Calu3 (cell line): ENCODE results near the gene FLT3LG. TPM values are rescaled to one million over a fixed set of nuclear protein-coding genes. Genes with fewer than 3 reads are reported as not detected.

Experiments used
- BruUV-seq: library from RNA; stranded (reverse); fragments of 400-500 nt; replicated peaks from 2 replicates; lab custom pipeline; 2021; lab: Mats Ljungman, UMichigan
- CTCF ChIA-PET: fragments of 300-600 bp; sonication (Branson Sonifier 250); formaldehyde crosslinking; loops from one replicate; lab custom pipeline; 2022; ENCODE audit warnings: antibody characterized with exemption; lab: Charles Lee
- DNase-seq: peaks from one replicate; pipeline ENCODE4 v3.0.0; 2022
- H3K27ac Mint-ChIP-seq: one replicate; pipeline ENCODE4 v1.8.0; 2022; ENCODE audit warnings: mixed read lengths; ENCODE audit not compliant: unreplicated experiment
- H3K27me3 Mint-ChIP-seq: one replicate; pipeline ENCODE4 v1.8.0; 2022; ENCODE audit warnings: mixed read lengths; ENCODE audit not compliant: unreplicated experiment
- H3K36me3 Mint-ChIP-seq: one replicate; pipeline ENCODE4 v1.8.0; 2022; ENCODE audit warnings: mild to moderate bottlenecking, moderate library complexity, mixed read lengths; ENCODE audit not compliant: insufficient read depth, unreplicated experiment
- H3K4me1 Mint-ChIP-seq: one replicate; pipeline ENCODE4 v1.8.0; 2022; ENCODE audit warnings: mild to moderate bottlenecking, low read depth, mixed read lengths; ENCODE audit not compliant: unreplicated experiment
- H3K4me3 Mint-ChIP-seq: one replicate; pipeline ENCODE4 v1.8.0; 2022; ENCODE audit warnings: mild to moderate bottlenecking, low read depth, moderate library complexity, mixed read lengths; ENCODE audit not compliant: unreplicated experiment
- H3K9me3 Mint-ChIP-seq: one replicate; pipeline ENCODE4 v1.8.0; 2022; ENCODE audit warnings: low read depth, mixed read lengths; ENCODE audit not compliant: unreplicated experiment
- intact Hi-C: fragments of 100-400 bp; cut with micrococcal nuclease; formaldehyde crosslinking; loops from one replicate; pipeline ENCODE4 v1.10.0; 2022; ENCODE audit not compliant: unreplicated experiment
- total RNA-seq: library from RNA; stranded (reverse); gene quantifications from 2 replicates; pipeline ENCODE4 v1.2.3, GENCODE V29; 2022
- TF ChIP-seq, protein P1 (sequence below): fragments of 200-600 bp; IDR thresholded peaks from one replicate; pipeline ENCODE4 v1.8.0; 2022; ENCODE audit warnings: antibody characterized with exemption; ENCODE audit not compliant: unreplicated experiment

The FLT3LG gene
- total RNA-seq, 1 experiment from 2014 or later, result 4.8 TPM

DNA sequence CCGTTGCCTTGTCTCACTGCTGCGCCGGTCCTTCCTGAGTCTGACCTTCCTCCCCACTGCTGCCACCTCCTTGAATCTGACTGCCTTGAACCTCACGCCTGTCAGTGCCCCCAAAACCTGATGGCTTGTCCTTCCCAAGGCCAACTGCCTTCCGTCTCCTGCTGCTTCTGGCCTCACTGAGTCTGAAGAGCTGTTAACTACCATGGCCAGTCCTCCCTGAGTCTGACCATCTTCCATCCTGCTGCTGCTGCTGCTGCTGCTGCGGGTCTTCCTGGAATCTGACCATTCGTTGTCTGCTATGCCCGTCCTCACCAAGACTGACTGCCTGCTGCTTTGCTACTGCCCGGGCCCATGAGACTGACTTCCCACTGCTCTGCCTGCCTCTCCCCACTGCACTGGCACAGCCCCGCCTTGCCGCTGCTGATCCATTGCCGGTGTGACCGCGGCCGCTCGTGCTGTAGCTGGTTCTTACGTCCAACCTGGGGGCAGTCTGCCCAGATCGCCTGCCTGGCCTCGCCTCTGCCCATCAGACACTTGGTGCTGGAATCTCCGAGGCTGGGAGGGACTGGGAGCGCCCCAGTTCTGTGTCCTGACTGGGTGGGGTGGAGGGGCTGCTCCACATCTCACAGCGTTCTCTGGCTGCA lies 50.9 kb downstream of the FLT3LG start:
- no TSS peak for BruUV-seq
- no peak for DNase-seq
- Mint-ChIP-seq H3K4me1 (no peaks in the 10 kb centered on the region), H3K27me3 (no peaks in the 10 kb centered on the region), H3K4me3 (no peak overlapping the region), H3K36me3 (peaks cover 5% of the 10 kb centered on the region), H3K9me3 (no peaks in the 10 kb centered on the region), H3K27ac (no peak overlapping the region)
- TF ChIP-seq, protein P1, sequence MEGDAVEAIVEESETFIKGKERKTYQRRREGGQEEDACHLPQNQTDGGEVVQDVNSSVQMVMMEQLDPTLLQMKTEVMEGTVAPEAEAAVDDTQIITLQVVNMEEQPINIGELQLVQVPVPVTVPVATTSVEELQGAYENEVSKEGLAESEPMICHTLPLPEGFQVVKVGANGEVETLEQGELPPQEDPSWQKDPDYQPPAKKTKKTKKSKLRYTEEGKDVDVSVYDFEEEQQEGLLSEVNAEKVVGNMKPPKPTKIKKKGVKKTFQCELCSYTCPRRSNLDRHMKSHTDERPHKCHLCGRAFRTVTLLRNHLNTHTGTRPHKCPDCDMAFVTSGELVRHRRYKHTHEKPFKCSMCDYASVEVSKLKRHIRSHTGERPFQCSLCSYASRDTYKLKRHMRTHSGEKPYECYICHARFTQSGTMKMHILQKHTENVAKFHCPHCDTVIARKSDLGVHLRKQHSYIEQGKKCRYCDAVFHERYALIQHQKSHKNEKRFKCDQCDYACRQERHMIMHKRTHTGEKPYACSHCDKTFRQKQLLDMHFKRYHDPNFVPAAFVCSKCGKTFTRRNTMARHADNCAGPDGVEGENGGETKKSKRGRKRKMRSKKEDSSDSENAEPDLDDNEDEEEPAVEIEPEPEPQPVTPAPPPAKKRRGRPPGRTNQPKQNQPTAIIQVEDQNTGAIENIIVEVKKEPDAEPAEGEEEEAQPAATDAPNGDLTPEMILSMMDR, result no peak
- intact Hi-C loops, result no loop called here
- CTCF ChIA-PET, result no interaction called here

GRCh38 chr19:49528211-49528771 lies 54.3 kb downstream of the FLT3LG start:
- intact Hi-C loops, result no loop called here
- H3K36me3 Mint-ChIP-seq, result peaks cover 11% of the 10 kb centered on the region
- H3K27ac Mint-ChIP-seq, result no peak overlapping the region
- TF ChIP-seq, protein P1, result no peak
- BruUV-seq, result no TSS peak
- CTCF ChIA-PET, result no interaction called here
- peaks cover 5% of the 10 kb centered on the region for H3K4me1 Mint-ChIP-seq
- no peak for DNase-seq
- no peak overlapping the region for H3K4me3 Mint-ChIP-seq
- H3K9me3 Mint-ChIP-seq, result no peaks in the 10 kb centered on the region
- no peaks in the 10 kb centered on the region for H3K27me3 Mint-ChIP-seq

- Mint-ChIP-seq H3K36me3 (peaks cover 28% of the 10 kb centered on the region), H3K4me1 (peaks cover 21% of the 10 kb centered on the region), H3K27ac (no peak overlapping the region), H3K9me3 (no peaks in the 10 kb centered on the region), H3K27me3 (peaks cover 16% of the 10 kb centered on the region), H3K4me3 (no peak overlapping the region)
- CTCF ChIA-PET, result no interaction called here
- intact Hi-C loops, result no loop called here
- TF ChIP-seq, protein P1, result no peak
- no TSS peak for BruUV-seq
- no peak for DNase-seq
These were observed 56.7 kb downstream of the FLT3LG start for GRCh38 chr19:49530708-49531107.

GRCh38 chr19:49533551-49534488 lies 59.8 kb downstream of the FLT3LG start:
- peaks cover 16% of the 10 kb centered on the region for H3K27me3 Mint-ChIP-seq
- CTCF ChIA-PET, result interaction anchor here (0.5 to 0.7 kb wide), 4 partner anchors 10 to 53 kb away, joined by 3 to 5 read pairs (median 3); no protein-coding TSS in a partner anchor
- peaks cover 25% of the 10 kb centered on the region for H3K36me3 Mint-ChIP-seq
- no peaks in the 10 kb centered on the region for H3K9me3 Mint-ChIP-seq
- BruUV-seq, result no TSS peak
- peaks cover 21% of the 10 kb centered on the region for H3K4me1 Mint-ChIP-seq
- TF ChIP-seq, protein P1, result peak; percentile 56
- peak overlapping the region; percentile 84 for H3K4me3 Mint-ChIP-seq
- intact Hi-C loops, result no loop called here
- peak; percentile 83 for DNase-seq
- peak overlapping the region; percentile 78 for H3K27ac Mint-ChIP-seq
